Suprapubic skin (tissue), 4 donors: ENCODE data around the gene SCARB1.

Source experiments
- CTCF ChIP-seq, 2 donors: fragments of 200-600 bp in 1 of 2; fragments of 450-650 bp in 1 of 2; sonication (generic) in 1 of 2; IDR thresholded peaks; one replicate each; pipeline ENCODE4 v1.5.1; 2016 to 2019; ENCODE audit warnings: antibody characterized with exemption in 2 of 2, mild to moderate bottlenecking in 1 of 2, moderate library complexity in 1 of 2
- EP300 ChIP-seq: sonication (generic); formaldehyde crosslinking; IDR thresholded peaks from one replicate; pipeline ENCODE4 v1.6.1; 2017; ENCODE audit warnings: antibody characterized with exemption
- POLR2A ChIP-seq, 2 donors: fragments of 450-650 bp; IDR thresholded peaks; one replicate each; pipeline ENCODE4 v1.6.1; 2017; ENCODE audit warnings: antibody characterized with exemption in 2 of 2, mild to moderate bottlenecking in 2 of 2, moderate library complexity in 2 of 2
- POLR2AphosphoS5 ChIP-seq, 3 donors: sonication (generic); formaldehyde crosslinking; IDR thresholded peaks; one replicate each; pipeline ENCODE4 v1.6.1; 2017; ENCODE audit warnings: antibody characterized with exemption in 3 of 3

- no peak for TF ChIP-seq POLR2A (IDR thresholded peaks at IDR 0.05)
- TF ChIP-seq EP300: no peak
- no peak for TF ChIP-seq POLR2AphosphoS5 (IDR thresholded peaks at IDR 0.05)
- no peak for TF ChIP-seq CTCF (IDR thresholded peaks at IDR 0.05)
Observed at GRCh38 chr12:124762791-124763593, 100.7 kb downstream of the SCARB1 start.
